Astrocyte of the cerebellum (primary cell): Measurements from ENCODE around the gene SNX3.

Experiments used
- DNase-seq: peaks from one replicate; pipeline ENCODE4 v3.0.0-alpha.2; 2011; ENCODE audit warnings: low read depth
- H3K4me3 ChIP-seq: 2 replicates; pipeline ENCODE4 v1.5.1; 2011; ENCODE audit warnings: mild to moderate bottlenecking, low read depth, low read length, moderate library complexity
- CTCF ChIP-seq: IDR thresholded peaks from 2 replicates; pipeline ENCODE4 v1.5.1; 2012; ENCODE audit warnings: low read length, low read depth, moderate library complexity, mild to moderate bottlenecking; ENCODE audit errors: missing control alignments
- in situ Hi-C: cut with HindIII; loops from 2 replicates; pipeline ENCODE4 v1.10.0; 2017; ENCODE audit warnings: low sequenced_read_pairs

Gene SNX3

DNA sequence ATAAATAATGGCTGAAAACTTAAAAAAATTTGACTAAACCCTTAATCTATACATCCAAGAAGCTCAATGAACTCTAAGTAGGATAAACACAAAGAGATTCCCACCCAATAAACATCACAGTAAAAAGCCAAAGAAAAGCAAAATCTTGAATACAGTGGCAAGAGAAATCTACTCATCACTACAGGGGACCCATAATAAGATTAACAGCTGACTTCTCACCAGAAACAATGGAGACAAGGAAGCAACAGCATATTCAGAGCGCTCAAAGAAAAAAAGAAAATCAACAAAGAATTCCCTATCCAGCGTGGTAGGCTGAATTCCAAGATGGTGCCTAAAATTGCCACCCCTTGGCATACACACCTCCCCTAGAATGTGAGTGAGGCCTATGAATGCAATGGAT lies 18.6 kb downstream of the SNX3 start:
- DNase-seq, result no peak
- in situ Hi-C loops, result no loop called here
- no peak overlapping the region for H3K4me3 ChIP-seq
- TF ChIP-seq CTCF, result no peak

- in situ Hi-C loops, result no loop called here
- no peak overlapping the region for H3K4me3 ChIP-seq
- no peak for DNase-seq
- TF ChIP-seq CTCF, result no peak
Observed at GRCh38 chr6:108238322-108238721, 22.5 kb downstream of the SNX3 start.

DNA sequence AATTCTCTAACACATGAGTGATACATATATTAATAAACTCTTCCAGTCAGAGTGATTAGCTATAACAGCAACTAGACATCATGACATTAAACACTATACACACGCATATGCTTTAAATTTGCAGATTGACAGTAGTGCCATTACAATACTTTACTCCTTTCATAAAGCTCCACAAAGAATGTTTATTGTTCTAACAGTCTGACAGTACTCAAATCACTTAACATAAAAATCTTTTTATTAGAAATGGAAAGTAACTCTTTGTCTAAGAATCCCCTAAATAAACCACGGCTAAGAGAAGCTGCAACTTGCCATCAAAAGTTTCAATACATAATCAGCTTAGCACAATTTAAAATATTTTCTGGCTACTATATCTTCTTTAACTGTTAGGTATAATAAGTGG lies 24.0 kb downstream of the SNX3 start:
- no peak for DNase-seq
- TF ChIP-seq CTCF, result no peak
- H3K4me3 ChIP-seq, result no peak overlapping the region
- in situ Hi-C loops, result no loop called here

DNA sequence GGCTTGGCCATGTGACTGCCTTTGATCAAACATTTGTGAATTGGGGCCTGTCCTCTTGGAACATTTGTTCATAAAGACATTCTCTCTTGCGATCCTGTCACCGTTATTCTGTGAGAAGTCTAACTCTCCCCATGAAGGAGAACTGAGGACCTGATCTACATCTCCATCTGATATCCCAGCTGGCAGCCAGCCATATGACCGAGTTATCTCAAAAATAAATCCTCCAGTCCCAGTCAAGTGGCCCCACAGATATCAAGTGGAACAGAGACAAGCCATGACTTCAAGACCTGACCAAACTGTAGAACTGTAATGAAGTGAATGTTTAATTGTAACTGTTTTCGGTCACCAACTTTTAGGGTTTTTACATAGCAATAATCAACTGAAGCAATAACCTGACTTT lies 25.7 kb downstream of the SNX3 start:
- no peak overlapping the region for H3K4me3 ChIP-seq
- TF ChIP-seq CTCF, result no peak
- in situ Hi-C loops, result no loop called here
- no peak for DNase-seq

DNA sequence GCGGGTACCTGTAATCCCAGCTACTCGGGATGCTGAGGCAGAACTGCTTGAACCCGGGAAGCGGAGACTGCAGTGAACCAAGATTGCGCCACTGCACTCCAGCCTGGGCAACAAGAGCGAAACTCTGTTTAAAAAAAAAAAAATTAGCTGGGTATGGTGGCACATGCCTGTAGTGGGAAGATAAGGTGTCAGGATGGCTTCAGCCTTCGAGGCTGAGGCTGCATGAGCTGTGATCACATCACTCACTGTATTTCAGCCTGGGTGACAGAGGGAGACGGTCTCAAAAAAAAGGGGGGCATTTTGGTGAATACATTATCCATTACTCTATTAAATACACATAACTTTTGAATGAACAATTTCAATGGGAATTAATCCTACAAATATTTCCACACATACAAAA lies 32.4 kb downstream of the SNX3 start:
- H3K4me3 ChIP-seq, result no peak overlapping the region
- no peak for DNase-seq
- TF ChIP-seq CTCF, result no peak
- in situ Hi-C loops, result no loop called here

DNA sequence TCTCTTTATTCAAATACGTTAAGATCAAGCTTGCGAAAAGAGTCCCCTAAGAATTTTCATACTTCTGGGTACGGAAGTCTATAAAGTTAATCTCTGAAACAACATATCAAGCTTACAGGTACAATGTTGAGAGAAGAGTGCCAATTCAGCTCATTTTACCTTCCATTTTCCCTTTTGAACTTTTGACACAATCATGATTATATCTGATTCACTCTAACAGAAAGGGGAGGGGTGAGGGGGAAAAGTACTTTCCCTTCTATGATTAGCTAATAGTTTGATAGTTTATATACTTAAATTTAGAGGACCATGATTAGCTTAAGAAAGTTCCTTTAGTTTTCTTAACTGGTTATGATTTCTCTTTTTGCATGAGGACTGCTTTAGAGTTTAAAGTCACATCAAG lies 33.5 kb downstream of the SNX3 start:
- no peak for DNase-seq
- no peak for TF ChIP-seq CTCF
- in situ Hi-C loops, result no loop called here
- no peak overlapping the region for H3K4me3 ChIP-seq

DNA sequence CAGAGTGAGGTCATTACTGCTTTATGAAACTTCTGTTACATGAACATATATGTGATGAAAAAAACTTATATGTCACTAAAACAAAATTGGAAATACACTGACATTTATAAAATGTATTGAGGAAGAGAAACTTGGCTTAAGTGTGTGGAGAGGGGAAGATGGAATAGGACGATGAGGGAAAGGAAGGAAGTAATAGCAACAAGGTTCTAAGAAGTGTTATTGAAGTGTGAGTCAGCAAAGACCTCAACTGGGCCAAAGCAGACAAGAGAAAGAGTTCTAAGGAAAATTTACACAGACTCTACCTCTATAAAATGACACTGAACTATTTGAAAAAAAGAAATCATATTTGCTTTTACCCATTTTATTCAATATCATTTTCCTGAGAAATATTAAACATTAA lies 38.3 kb downstream of the SNX3 start:
- H3K4me3 ChIP-seq, result no peak overlapping the region
- in situ Hi-C loops, result no loop called here
- no peak for DNase-seq
- no peak for TF ChIP-seq CTCF
